ENCODE data around the gene BBS1. TPM values are rescaled to one million over a fixed set of nuclear protein-coding genes. Genes with fewer than 3 reads are reported as not detected.

The BBS1 gene
- total RNA-seq, 1 experiment from 2014 or later: 47.1 TPM

- TF ChIP-seq, protein P1, sequence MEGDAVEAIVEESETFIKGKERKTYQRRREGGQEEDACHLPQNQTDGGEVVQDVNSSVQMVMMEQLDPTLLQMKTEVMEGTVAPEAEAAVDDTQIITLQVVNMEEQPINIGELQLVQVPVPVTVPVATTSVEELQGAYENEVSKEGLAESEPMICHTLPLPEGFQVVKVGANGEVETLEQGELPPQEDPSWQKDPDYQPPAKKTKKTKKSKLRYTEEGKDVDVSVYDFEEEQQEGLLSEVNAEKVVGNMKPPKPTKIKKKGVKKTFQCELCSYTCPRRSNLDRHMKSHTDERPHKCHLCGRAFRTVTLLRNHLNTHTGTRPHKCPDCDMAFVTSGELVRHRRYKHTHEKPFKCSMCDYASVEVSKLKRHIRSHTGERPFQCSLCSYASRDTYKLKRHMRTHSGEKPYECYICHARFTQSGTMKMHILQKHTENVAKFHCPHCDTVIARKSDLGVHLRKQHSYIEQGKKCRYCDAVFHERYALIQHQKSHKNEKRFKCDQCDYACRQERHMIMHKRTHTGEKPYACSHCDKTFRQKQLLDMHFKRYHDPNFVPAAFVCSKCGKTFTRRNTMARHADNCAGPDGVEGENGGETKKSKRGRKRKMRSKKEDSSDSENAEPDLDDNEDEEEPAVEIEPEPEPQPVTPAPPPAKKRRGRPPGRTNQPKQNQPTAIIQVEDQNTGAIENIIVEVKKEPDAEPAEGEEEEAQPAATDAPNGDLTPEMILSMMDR (IDR thresholded peaks at IDR 0.05; ENCODE audit: insufficient read depth in 1 of 2, low read depth in 1 of 2, low read length in 1 of 2, severe bottlenecking in 1 of 2, unreplicated experiment in 1 of 2): no peak
- no peaks in the 10 kb centered on the region for H3K36me3 ChIP-seq (ENCODE audit: control insufficient read depth, insufficient read depth, low read length)
- H3K27me3 ChIP-seq (replicated peaks; ENCODE audit: control insufficient read depth, insufficient read depth, low read length): no peaks in the 10 kb centered on the region
- H3K9me3 Mint-ChIP-seq (ENCODE audit: unreplicated experiment): no peaks in the 10 kb centered on the region
- no peaks in the 10 kb centered on the region for H3K27me3 Mint-ChIP-seq (ENCODE audit: insufficient read depth, unreplicated experiment)
- CTCF ChIA-PET: interaction anchor here (0.5 to 2.2 kb wide), 7 partner anchors 45 to 136 kb away, joined by 3 to 31 read pairs (median 7); partner anchors contain the start of genes CCDC87, CCS, DPP3 and RBM4B
- POLR2A ChIA-PET: interaction anchor here (0.5 to 1.9 kb wide), 16 partner anchors 8 to 297 kb away, joined by 3 to 31 read pairs (median 5); partner anchors contain the start of genes CCDC87, DPP3, PELI3 and RBM14
- peaks cover 22% of the 10 kb centered on the region for H3K4me1 ChIP-seq
- H3K27ac Mint-ChIP-seq (ENCODE audit: unreplicated experiment): peak within 1 kb of the TSS; percentile 60
- BruUV-seq (replicated peaks): no TSS peak
- peak; percentile 99 for DNase-seq
- peak within 1 kb of the TSS; percentile 84 for H3K4me3 Mint-ChIP-seq (ENCODE audit: unreplicated experiment)
- H3K36me3 Mint-ChIP-seq (ENCODE audit: insufficient read depth, unreplicated experiment): peaks cover 17% of the 10 kb centered on the region
- H3K4me1 Mint-ChIP-seq (ENCODE audit: low read depth, unreplicated experiment): peaks cover 15% of the 10 kb centered on the region
- H3K4me3 ChIP-seq (ENCODE audit: low read depth, low read length): peak within 1 kb of the TSS; percentile 59
- H3K9me3 ChIP-seq: no peaks in the 10 kb centered on the region
- intact Hi-C loops (cut with micrococcal nuclease; ENCODE audit: unreplicated experiment): loop anchor here (1.0 to 5.0 kb wide), 4 partner anchors 46 to 131 kb away; partner anchors contain the start of genes CCDC87, CCS, DPP3 and RBM14
Observed at GRCh38 chr11:66545701-66546367, 35.4 kb downstream of the BBS1 start, which contains the start of gene ZDHHC24. Gene ZDHHC24, minus strand, starts transcription at chr11:66546048. Its CDS starts 45 bp downstream, at chr11:66546003.

GRCh38 chr11:66546368-66546965 lies 36.0 kb downstream of the BBS1 start, which contains the start of gene ACTN3:
Gene ACTN3, plus strand, starts transcription at chr11:66546903. Its CDS starts 35 bp downstream, at chr11:66546938.
- Mint-ChIP-seq H3K36me3 (ENCODE audit: insufficient read depth, unreplicated experiment) (peaks cover 11% of the 10 kb centered on the region), H3K27ac (ENCODE audit: unreplicated experiment) (peak within 1 kb of the TSS; percentile 60), H3K27me3 (ENCODE audit: insufficient read depth, unreplicated experiment) (no peaks in the 10 kb centered on the region), H3K9me3 (ENCODE audit: unreplicated experiment) (no peaks in the 10 kb centered on the region), H3K4me3 (ENCODE audit: unreplicated experiment) (peak within 1 kb of the TSS; percentile 84), H3K4me1 (ENCODE audit: low read depth, unreplicated experiment) (peaks cover 15% of the 10 kb centered on the region)
- POLR2A ChIA-PET: interaction anchor here (0.5 to 1.9 kb wide), 14 partner anchors 11 to 297 kb away, joined by 3 to 31 read pairs (median 5); partner anchors contain the start of genes CCDC87, DPP3, PELI3 and RBM14
- CTCF ChIA-PET: interaction anchor here (0.7 to 2.2 kb wide), 6 partner anchors 44 to 137 kb away, joined by 3 to 31 read pairs (median 6); partner anchors contain the start of genes CCDC87, CCS, DPP3 and RBM4B
- Histone ChIP-seq H3K4me3 (ENCODE audit: low read depth, low read length) (peak within 1 kb of the TSS; percentile 59), H3K27me3 (replicated peaks; ENCODE audit: control insufficient read depth, insufficient read depth, low read length) (no peaks in the 10 kb centered on the region), H3K9me3 (no peaks in the 10 kb centered on the region), H3K4me1 (peaks cover 27% of the 10 kb centered on the region), H3K36me3 (ENCODE audit: control insufficient read depth, insufficient read depth, low read length) (no peaks in the 10 kb centered on the region)
- TF ChIP-seq, protein P1 (IDR thresholded peaks at IDR 0.05; ENCODE audit: insufficient read depth in 1 of 2, low read depth in 1 of 2, low read length in 1 of 2, severe bottlenecking in 1 of 2, unreplicated experiment in 1 of 2): no peak
- intact Hi-C loops (cut with micrococcal nuclease; ENCODE audit: unreplicated experiment): loop anchor here (1.0 to 5.0 kb wide), 4 partner anchors 46 to 131 kb away; partner anchors contain the start of genes CCDC87, CCS, DPP3 and RBM14
- no TSS peak for BruUV-seq (replicated peaks)
- DNase-seq: no peak

All from Caco-2 (cell line).